Measurements from ENCODE around the gene SNX11. TPM values are rescaled to one million over a fixed set of nuclear protein-coding genes. Genes with fewer than 3 reads are reported as not detected.

SNX11 gene
- polyA plus RNA-seq, 1 donor: 12.4 TPM

DNA sequence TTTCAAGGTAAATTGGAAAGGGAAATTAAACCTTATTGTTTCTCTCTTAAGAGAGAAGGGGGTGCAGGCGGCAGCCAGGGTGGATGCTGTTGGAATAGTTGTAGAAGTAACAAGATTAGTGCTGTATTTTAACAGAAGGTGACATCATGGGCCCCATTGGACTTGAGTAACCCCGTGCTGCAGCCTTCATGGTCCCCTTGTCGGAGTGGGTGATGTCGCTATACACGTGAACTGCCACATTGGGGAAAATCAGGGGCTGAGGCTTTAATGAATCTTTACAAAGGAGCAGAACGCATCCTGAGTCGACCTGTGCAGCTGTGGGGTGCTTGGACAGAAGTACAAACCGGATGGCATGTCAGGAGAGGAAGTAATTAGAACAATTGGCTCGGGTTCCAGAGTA, 3.2 kb downstream of the SNX11 start:
- Histone ChIP-seq H3K4me1 (ENCODE audit: control insufficient read depth, insufficient read depth, low read length) (peaks cover 5% of the 10 kb centered on the region), H3K27ac (ENCODE audit: low read length) (no peak overlapping the region)
- no peak for DNase-seq

GRCh38 chr17:48111937-48112241, 4.3 kb downstream of the SNX11 start:
- no peak for DNase-seq
- no CpG with 5 or more reads among the region's 2 CpGs for WGBS (ENCODE audit: insufficient coverage, low lambda C conversion rate)
- H3K36me3 ChIP-seq (ENCODE audit: control insufficient read depth, insufficient read depth, low read length): peaks cover 7% of the 10 kb centered on the region
- H3K4me1 ChIP-seq (ENCODE audit: control insufficient read depth, insufficient read depth, low read length): peaks cover 5% of the 10 kb centered on the region
- H3K4me3 ChIP-seq (ENCODE audit: low read length): no peak overlapping the region
- H3K27me3 ChIP-seq (ENCODE audit: control insufficient read depth, insufficient read depth, low read length): no peaks in the 10 kb centered on the region
- no peaks in the 10 kb centered on the region for H3K9me3 ChIP-seq (ENCODE audit: control insufficient read depth, low read depth, low read length)
- H3K27ac ChIP-seq (ENCODE audit: low read length): no peak overlapping the region

More for the DNA sequence above, 3.2 kb downstream of the SNX11 start:
- WGBS (ENCODE audit: insufficient coverage, low lambda C conversion rate): 83% methylated on average over 1 of the region's 9 CpGs
- Histone ChIP-seq H3K4me3 (ENCODE audit: low read length) (no peak overlapping the region), H3K27me3 (ENCODE audit: control insufficient read depth, insufficient read depth, low read length) (no peaks in the 10 kb centered on the region), H3K9me3 (ENCODE audit: control insufficient read depth, low read depth, low read length) (no peaks in the 10 kb centered on the region), H3K36me3 (ENCODE audit: control insufficient read depth, insufficient read depth, low read length) (peaks cover 6% of the 10 kb centered on the region)

DNA sequence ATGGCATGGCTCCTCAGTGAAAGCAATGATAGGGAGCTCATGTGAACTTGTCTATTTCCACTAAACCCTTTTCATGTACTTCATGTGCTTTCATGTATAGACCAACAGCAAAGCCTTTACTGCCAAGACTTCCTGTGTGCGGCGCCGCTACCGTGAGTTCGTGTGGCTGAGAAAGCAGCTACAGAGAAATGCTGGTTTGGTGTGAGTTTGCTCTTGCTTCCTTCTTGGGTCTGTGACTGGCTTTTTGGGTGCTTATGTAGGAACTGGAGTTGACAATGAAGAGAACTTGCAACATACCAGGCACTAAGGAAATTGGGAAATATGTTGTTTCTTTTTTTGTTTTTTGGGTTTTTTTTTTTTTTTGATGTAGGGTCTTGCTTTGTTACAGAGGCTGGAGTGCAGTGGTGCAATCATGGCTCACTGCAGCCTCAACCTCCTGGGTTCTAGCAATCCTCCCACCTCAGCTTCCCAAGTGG, 5.7 kb downstream of the SNX11 start:
- no peak overlapping the region for H3K4me3 ChIP-seq (ENCODE audit: low read length)
- H3K4me1 ChIP-seq (ENCODE audit: control insufficient read depth, insufficient read depth, low read length): peaks cover 5% of the 10 kb centered on the region
- H3K36me3 ChIP-seq (ENCODE audit: control insufficient read depth, insufficient read depth, low read length): peaks cover 15% of the 10 kb centered on the region
- WGBS (ENCODE audit: insufficient coverage, low lambda C conversion rate): no CpG with 5 or more reads among the region's 5 CpGs
- no peak for DNase-seq
- H3K27me3 ChIP-seq (ENCODE audit: control insufficient read depth, insufficient read depth, low read length): no peaks in the 10 kb centered on the region
- H3K9me3 ChIP-seq (ENCODE audit: control insufficient read depth, low read depth, low read length): no peaks in the 10 kb centered on the region
- H3K27ac ChIP-seq (ENCODE audit: low read length): no peak overlapping the region

DNA sequence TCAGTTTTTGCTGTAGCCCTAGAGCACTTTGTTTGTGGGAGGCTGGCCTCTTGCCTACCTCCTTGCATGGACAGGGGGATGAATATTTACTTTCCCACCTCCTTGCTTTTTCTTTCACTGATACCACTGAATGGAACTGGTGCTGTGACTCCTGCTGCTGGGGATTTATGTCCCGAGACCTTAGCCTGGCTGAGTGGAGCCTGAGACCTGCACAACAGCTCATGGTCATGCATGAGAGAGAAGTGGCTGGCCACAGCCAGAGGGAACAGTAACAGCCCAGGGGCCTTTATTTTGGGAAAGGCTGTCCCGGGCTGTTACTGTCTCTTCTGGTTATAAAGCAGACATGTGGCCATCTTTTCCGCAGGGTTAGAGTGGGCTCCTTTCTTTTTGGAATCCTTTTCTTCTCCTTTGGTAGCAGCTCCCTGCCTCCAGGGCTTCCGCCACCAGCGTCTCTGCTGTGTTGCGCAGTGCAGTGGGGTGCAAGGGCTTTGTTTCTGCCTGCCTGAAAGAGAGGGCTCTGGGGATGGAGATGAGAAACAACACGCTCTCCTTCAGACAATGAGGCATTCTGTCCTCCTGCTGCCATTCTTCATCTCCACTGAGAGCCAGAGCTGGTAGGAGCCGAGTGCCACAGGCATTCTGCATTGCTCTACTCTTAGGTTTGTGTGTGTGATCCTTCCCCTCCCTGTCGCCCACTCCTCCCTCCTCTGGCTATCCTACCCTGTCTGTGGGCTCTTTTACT, 14.5 kb downstream of the SNX11 start:
- Histone ChIP-seq H3K27ac (ENCODE audit: low read length) (no peak overlapping the region), H3K4me1 (ENCODE audit: control insufficient read depth, insufficient read depth, low read length) (no peaks in the 10 kb centered on the region), H3K27me3 (ENCODE audit: control insufficient read depth, insufficient read depth, low read length) (no peaks in the 10 kb centered on the region), H3K4me3 (ENCODE audit: low read length) (no peak overlapping the region), H3K9me3 (ENCODE audit: control insufficient read depth, low read depth, low read length) (no peaks in the 10 kb centered on the region), H3K36me3 (ENCODE audit: control insufficient read depth, insufficient read depth, low read length) (peaks cover 47% of the 10 kb centered on the region)
- no peak for DNase-seq
- WGBS (ENCODE audit: insufficient coverage, low lambda C conversion rate): no CpG with 5 or more reads among the region's 9 CpGs

DNA sequence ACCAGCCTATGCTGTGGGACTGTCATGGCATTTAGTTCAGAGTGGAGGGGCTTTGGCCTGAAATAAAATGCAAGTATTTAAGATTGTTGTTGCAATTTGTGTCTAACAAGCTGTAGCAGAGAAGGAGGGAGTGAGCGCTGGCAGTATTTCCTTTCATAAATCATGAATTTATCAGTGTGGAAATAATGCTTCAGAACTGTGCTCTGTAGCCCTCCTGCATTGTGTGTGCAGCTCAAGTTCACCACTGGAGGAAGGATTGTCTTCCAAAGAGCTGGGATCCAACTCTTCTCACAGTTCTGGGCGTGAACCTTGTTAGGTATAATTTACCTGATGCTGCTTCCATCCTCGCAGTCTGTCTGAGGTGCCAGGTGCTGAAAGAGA, 15.1 kb downstream of the SNX11 start:
- H3K27me3 ChIP-seq (ENCODE audit: control insufficient read depth, insufficient read depth, low read length): no peaks in the 10 kb centered on the region
- no peaks in the 10 kb centered on the region for H3K9me3 ChIP-seq (ENCODE audit: control insufficient read depth, low read depth, low read length)
- no peak overlapping the region for H3K27ac ChIP-seq (ENCODE audit: low read length)
- H3K4me1 ChIP-seq (ENCODE audit: control insufficient read depth, insufficient read depth, low read length): no peaks in the 10 kb centered on the region
- no CpG with 5 or more reads among the region's 3 CpGs for WGBS (ENCODE audit: insufficient coverage, low lambda C conversion rate)
- DNase-seq: no peak
- peaks cover 44% of the 10 kb centered on the region for H3K36me3 ChIP-seq (ENCODE audit: control insufficient read depth, insufficient read depth, low read length)
- H3K4me3 ChIP-seq (ENCODE audit: low read length): no peak overlapping the region

- Histone ChIP-seq H3K9me3 (ENCODE audit: control insufficient read depth, low read depth, low read length) (no peaks in the 10 kb centered on the region), H3K4me1 (ENCODE audit: control insufficient read depth, insufficient read depth, low read length) (no peaks in the 10 kb centered on the region), H3K27me3 (ENCODE audit: control insufficient read depth, insufficient read depth, low read length) (no peaks in the 10 kb centered on the region), H3K36me3 (ENCODE audit: control insufficient read depth, insufficient read depth, low read length) (peaks cover 39% of the 10 kb centered on the region), H3K4me3 (ENCODE audit: low read length) (no peak overlapping the region), H3K27ac (ENCODE audit: low read length) (no peak overlapping the region)
- DNase-seq: no peak
- no CpG with 5 or more reads among the region's 6 CpGs for WGBS (ENCODE audit: insufficient coverage, low lambda C conversion rate)
Observed at GRCh38 chr17:48123111-48123510, 15.5 kb downstream of the SNX11 start.

DNA sequence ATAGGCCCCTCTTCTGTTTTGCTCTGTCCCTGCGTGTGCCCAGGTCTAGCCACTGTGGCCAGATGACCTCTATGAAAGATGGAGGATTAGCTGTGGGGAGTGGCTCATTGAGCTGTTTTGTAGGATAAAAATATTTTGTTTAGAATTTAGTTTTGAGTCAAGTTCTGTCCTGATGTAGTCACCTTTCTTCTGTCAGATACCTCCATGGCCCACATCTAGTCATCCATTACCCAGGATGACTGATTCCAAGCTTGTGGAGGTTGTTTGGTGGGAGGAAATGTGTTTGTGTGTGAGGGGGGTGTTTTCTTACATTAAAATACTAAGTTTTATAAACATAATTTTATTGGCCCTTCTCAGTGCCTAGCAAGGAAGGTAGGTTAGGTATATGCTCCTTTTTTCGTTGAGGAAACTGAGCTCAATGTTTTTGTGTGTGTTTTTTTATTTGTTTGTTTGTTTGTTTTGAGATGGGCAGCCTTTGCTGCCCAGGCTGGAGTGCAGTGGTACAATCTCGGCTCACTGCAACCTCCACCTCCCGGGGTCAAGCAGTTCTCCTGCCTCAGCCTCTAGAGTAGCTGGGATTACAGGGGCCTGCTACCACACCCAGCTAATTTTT, 16.3 kb downstream of the SNX11 start:
- no peak for DNase-seq
- Histone ChIP-seq H3K27me3 (ENCODE audit: control insufficient read depth, insufficient read depth, low read length) (no peaks in the 10 kb centered on the region), H3K36me3 (ENCODE audit: control insufficient read depth, insufficient read depth, low read length) (peaks cover 33% of the 10 kb centered on the region), H3K4me1 (ENCODE audit: control insufficient read depth, insufficient read depth, low read length) (no peaks in the 10 kb centered on the region), H3K27ac (ENCODE audit: low read length) (no peak overlapping the region), H3K4me3 (ENCODE audit: low read length) (no peak overlapping the region), H3K9me3 (ENCODE audit: control insufficient read depth, low read depth, low read length) (no peaks in the 10 kb centered on the region)
- no CpG with 5 or more reads among the region's 4 CpGs for WGBS (ENCODE audit: insufficient coverage, low lambda C conversion rate)

DNA sequence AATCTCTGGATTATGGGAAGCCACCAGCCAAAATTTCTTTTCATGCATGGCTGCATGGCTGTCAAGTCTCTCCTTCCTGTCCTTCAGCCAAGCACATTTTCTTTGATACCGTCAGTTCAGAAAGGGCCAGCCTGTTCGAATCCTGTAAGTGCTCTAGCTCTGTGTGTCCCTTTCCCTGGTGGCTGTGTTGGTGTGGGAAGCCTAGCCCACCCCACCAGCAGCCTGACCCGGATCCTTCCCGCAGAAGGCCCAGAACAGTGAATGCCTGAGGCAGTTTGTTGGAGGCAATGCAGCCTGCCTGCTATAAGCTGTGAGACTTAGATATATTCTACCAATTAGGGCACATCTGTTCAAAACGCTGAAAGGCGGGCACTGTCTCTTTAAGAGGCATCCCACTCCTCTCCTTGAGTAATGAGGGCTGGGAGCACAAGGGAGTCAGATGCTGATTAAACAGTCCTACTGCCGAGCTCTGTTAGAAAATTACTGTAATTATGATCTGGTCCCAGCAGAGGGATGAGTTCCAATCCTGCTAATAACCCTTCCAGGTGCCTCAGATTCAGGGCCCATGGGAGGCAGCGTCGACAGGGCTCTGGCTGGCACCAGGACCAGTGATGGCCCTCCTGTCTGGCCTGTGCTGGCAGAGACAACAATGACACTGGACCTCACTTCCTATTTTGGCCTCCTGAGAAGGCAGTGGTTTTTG, 18.4 kb downstream of the SNX11 start:
- H3K4me3 ChIP-seq (ENCODE audit: low read length): no peak overlapping the region
- no peak overlapping the region for H3K27ac ChIP-seq (ENCODE audit: low read length)
- no peaks in the 10 kb centered on the region for H3K9me3 ChIP-seq (ENCODE audit: control insufficient read depth, low read depth, low read length)
- H3K4me1 ChIP-seq (ENCODE audit: control insufficient read depth, insufficient read depth, low read length): no peaks in the 10 kb centered on the region
- no CpG with 5 or more reads among the region's 9 CpGs for WGBS (ENCODE audit: insufficient coverage, low lambda C conversion rate)
- DNase-seq: no peak
- peaks cover 2% of the 10 kb centered on the region for H3K27me3 ChIP-seq (ENCODE audit: control insufficient read depth, insufficient read depth, low read length)
- peaks cover 27% of the 10 kb centered on the region for H3K36me3 ChIP-seq (ENCODE audit: control insufficient read depth, insufficient read depth, low read length)

DNA sequence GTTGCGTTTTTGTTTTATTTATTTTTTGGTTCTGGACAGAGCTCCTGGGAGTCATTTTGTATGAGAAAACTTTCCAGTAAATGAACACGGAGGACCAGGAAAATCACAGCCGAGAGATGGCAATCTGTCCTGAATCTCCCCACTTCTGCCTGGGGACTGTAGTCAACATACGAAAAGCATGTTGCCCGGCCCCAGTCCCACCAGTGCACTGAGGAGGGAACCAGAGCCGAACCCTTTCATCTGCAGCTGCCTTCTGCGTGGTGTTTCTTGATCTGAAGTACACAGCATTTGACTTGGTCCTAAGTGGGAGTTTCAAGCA, 18.9 kb downstream of the SNX11 start:
- DNase-seq: no peak
- H3K27ac ChIP-seq (ENCODE audit: low read length): no peak overlapping the region
- peaks cover 2% of the 10 kb centered on the region for H3K27me3 ChIP-seq (ENCODE audit: control insufficient read depth, insufficient read depth, low read length)
- peaks cover 22% of the 10 kb centered on the region for H3K36me3 ChIP-seq (ENCODE audit: control insufficient read depth, insufficient read depth, low read length)
- H3K9me3 ChIP-seq (ENCODE audit: control insufficient read depth, low read depth, low read length): no peaks in the 10 kb centered on the region
- no peak overlapping the region for H3K4me3 ChIP-seq (ENCODE audit: low read length)
- 100% methylated on average over 1 of the region's 7 CpGs for WGBS (ENCODE audit: insufficient coverage, low lambda C conversion rate)
- H3K4me1 ChIP-seq (ENCODE audit: control insufficient read depth, insufficient read depth, low read length): no peaks in the 10 kb centered on the region

- WGBS (ENCODE audit: insufficient coverage, low lambda C conversion rate): no CpG with 5 or more reads among the region's 9 CpGs
- Histone ChIP-seq H3K36me3 (ENCODE audit: control insufficient read depth, insufficient read depth, low read length) (peaks cover 12% of the 10 kb centered on the region), H3K4me1 (ENCODE audit: control insufficient read depth, insufficient read depth, low read length) (no peaks in the 10 kb centered on the region), H3K4me3 (ENCODE audit: low read length) (no peak overlapping the region), H3K27me3 (ENCODE audit: control insufficient read depth, insufficient read depth, low read length) (peaks cover 2% of the 10 kb centered on the region), H3K27ac (ENCODE audit: low read length) (no peak overlapping the region), H3K9me3 (ENCODE audit: control insufficient read depth, low read depth, low read length) (no peaks in the 10 kb centered on the region)
- no peak for DNase-seq
Observed at GRCh38 chr17:48127371-48128051, 19.9 kb downstream of the SNX11 start.
